Measurements from ENCODE around the gene MET. TPM values are rescaled to one million over a fixed set of nuclear protein-coding genes. Genes with fewer than 3 reads are reported as not detected.

Gene MET
- total and polyA plus RNA-seq, 2 of the 13 experiments (the other 11 are each of a cell fraction or from before 2014, with no cell fraction given), result 21.8 to 31.5 TPM

DNA sequence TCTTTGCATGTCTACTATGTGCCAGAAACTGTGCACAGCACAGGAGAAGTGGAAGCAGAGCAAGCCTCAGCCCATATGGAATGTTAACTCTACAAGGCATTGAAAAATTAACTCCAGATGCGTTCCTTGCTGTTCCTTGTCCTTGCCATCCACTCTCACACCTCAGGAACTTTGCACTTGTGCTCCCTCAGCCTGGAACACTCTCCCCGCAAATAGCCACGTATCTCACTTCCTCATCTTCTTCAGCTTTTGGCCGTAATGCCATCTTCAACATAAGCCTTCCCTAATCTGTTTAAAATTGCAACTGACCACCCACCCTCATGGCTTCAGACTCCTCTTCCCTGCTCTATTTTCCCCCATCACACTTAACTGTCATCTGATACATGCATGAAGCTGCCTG lies 107.2 kb downstream of the MET start (continued):
- TF ChIP-seq, protein P1, sequence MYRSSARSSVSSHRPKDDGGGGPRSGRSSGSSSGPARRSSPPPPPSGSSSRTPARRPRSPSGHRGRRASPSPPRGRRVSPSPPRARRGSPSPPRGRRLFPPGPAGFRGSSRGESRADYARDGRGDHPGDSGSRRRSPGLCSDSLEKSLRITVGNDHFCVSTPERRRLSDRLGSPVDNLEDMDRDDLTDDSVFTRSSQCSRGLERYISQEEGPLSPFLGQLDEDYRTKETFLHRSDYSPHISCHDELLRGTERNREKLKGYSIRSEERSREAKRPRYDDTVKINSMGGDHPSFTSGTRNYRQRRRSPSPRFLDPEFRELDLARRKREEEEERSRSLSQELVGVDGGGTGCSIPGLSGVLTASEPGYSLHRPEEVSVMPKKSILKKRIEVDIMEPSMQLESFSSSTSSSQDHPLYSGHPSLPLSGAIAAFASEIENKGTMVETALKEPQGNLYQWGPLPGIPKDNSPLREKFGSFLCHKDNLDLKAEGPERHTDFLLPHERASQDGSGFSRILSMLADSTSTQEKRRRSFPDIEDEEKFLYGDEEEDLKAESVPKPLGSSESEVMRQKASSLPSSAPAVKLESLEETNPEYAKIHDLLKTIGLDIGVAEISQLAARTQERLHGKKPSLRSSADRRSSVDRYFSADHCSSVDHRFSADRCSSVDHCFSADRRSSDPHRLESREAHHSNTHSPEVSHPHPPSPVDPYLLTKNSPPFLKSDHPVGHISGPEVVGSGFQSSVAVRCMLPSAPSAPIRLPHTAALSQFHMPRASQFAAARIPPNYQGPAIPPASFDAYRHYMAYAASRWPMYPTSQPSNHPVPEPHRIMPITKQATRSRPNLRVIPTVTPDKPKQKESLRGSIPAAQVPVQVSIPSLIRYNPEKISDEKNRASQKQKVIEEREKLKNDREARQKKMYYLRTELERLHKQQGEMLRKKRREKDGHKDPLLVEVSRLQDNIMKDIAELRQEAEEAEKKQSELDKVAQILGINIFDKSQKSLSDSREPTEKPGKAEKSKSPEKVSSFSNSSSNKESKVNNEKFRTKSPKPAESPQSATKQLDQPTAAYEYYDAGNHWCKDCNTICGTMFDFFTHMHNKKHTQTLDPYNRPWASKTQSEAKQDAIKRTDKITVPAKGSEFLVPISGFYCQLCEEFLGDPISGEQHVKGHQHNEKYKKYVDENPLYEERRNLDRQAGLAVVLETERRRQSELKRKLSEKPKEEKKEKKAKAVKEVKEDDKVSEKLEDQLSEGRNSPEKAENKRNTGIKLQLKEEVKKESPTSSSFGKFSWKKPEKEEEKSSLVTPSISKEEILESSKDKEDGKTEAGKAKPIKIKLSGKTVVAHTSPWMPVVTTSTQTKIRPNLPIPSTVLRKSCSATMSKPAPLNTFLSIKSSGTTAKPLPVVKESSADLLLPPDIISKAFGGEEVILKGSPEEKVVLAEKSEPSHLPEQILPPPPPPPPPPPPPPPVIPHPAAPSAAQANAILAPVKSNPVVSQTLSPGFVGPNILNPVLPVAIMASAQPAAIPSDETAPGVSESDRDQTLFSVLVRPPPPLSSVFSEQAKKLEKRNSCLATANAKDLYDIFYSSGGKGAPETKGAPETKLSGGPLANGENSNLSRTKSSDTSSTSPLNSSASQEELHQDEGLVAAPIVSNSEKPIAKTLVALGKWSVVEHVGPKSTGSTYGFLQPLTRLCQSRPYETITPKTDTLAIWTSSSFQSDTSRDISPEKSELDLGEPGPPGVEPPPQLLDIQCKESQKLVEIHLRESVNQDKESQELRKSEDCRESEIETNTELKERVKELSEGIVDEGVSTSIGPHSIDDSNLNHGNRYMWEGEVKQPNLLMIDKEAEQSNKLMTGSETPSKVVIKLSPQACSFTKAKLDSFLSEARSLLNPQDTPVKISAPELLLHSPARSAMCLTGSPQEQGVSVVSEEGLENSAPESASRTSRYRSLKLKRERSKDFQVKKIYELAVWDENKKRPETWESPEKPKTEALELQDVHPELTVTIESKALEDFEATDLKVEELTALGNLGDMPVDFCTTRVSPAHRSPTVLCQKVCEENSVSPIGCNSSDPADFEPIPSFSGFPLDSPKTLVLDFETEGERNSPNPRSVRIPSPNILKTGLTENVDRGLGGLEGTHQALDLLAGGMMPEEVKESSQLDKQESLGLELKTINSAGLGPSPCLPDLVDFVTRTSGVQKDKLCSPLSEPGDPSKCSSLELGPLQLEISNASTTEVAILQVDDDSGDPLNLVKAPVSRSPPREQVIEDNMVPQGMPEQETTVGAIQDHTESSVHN (CRISPR knock-in tag; IDR thresholded peaks at IDR 0.05), result no peak
- TF ChIP-seq MXD4 (CRISPR knock-in tag; IDR thresholded peaks at IDR 0.05), result no peak
- no peak for TF ChIP-seq ZNF572 (CRISPR knock-in tag; IDR thresholded peaks at IDR 0.05)
- no peak for TF ChIP-seq ZSCAN21 (CRISPR knock-in tag; IDR thresholded peaks at IDR 0.05; ENCODE audit: borderline replicate concordance)
- no peak for TF ChIP-seq ZNF788 (CRISPR knock-in tag; IDR thresholded peaks at IDR 0.05; ENCODE audit: borderline replicate concordance)
- TF ChIP-seq, protein P2, sequence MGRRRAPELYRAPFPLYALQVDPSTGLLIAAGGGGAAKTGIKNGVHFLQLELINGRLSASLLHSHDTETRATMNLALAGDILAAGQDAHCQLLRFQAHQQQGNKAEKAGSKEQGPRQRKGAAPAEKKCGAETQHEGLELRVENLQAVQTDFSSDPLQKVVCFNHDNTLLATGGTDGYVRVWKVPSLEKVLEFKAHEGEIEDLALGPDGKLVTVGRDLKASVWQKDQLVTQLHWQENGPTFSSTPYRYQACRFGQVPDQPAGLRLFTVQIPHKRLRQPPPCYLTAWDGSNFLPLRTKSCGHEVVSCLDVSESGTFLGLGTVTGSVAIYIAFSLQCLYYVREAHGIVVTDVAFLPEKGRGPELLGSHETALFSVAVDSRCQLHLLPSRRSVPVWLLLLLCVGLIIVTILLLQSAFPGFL (CRISPR knock-in tag; IDR thresholded peaks at IDR 0.05), result no peak
- TF ChIP-seq ZNF556 (CRISPR knock-in tag; IDR thresholded peaks at IDR 0.05; ENCODE audit: borderline replicate concordance), result no peak
- no peak for TF ChIP-seq ARHGAP35 (CRISPR knock-in tag; IDR thresholded peaks at IDR 0.05; ENCODE audit: borderline replicate concordance)
- TF ChIP-seq ZNF558 (CRISPR knock-in tag; IDR thresholded peaks at IDR 0.05; ENCODE audit: borderline replicate concordance), result no peak
- TF ChIP-seq ZNF773 (CRISPR knock-in tag; IDR thresholded peaks at IDR 0.05; ENCODE audit: borderline replicate concordance), result no peak
- TF ChIP-seq PAF1 (CRISPR knock-in tag; IDR thresholded peaks at IDR 0.05), result no peak

Data from HepG2 (cell line).